GM21515 (cell line): ENCODE data around the gene CDK11B.
"Not testable (repeated sequence)": the region's sequence is repeated elsewhere in the genome, so short reads cannot be mapped to it uniquely, and the experiment has no call there.

ENCODE experiments used
- ATAC-seq: cut with Tn5 transposase; IDR thresholded peaks from one replicate; pipeline ENCODE4 v1.9.1; 2021; ENCODE audit not compliant: unreplicated experiment

The CDK11B gene

DNA sequence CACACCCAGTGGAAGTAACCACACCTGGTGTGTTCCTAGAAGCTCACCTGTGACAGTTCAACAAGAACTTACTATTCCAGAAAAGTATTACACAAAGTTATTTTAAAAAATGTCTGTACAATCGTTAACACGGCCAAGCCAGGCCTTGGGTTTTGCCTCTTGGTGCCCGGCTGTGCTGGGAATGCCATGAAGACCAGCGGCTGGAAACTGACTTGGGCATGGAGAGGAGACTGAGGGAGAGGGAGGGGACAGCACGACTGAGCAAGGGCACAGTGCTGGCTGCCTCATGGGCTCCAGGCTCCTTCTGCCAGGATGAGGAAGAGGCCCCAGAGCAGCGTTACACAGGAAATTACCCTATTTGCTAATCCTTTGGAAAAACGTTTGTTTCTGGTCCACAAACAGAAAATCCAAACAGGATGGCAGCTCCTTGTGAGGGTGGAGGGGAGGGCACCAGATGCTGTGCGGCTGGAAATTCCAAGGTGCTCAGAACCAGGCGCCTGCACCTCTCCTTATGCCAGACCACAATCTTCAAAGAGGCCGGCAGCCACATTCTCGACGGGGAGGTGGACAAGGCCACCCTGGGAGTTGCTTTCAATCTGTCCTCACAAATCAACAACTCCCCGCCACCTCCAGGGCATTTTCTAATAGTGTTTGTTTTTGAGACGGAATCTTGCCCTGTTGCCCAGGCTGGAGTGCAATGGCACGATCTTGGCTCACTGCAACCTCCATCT is 4.2 kb upstream of the CDK11B start:
- ATAC-seq: not testable (repeated sequence)

DNA sequence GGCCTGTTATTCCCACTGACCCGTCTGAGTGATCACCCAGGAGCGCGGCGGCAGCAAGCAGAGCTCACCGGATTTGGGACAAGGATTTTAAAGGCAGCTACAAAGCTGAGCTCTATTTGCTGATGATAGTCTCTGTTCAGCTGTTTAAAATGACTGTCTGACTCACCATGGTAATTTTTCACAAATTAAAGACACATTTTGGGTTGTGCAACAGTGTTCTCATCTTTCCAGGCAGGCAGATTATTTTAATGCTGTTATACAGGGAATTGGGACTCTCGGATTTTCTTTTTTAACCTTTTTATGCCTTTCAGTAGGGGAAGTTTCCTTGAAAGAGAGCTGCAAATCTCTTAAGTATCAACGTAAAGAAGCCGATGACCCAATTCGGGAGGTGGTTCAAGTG is 3.6 kb upstream of the CDK11B start:
- ATAC-seq: not testable (repeated sequence)

DNA sequence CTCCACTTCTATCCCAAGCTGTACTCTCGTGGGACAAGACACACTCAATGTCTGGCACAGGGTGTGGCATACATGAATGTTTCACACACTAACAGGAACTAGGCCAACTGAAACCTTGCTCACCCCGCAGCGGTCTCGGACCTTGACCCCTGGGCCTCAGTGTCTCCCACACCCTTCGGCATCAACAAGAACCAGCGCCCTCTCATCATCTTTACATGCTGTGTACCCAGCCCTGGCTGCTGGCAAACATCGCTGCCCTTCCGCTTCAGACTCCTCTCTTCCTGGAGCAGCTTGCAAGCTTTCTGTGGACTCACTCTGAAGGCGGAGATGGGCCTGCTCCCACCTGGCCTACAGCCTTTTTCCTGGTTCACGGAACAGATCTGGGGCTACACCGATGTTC is 10.5 kb downstream of the CDK11B start:
- ATAC-seq: not testable (repeated sequence)

DNA sequence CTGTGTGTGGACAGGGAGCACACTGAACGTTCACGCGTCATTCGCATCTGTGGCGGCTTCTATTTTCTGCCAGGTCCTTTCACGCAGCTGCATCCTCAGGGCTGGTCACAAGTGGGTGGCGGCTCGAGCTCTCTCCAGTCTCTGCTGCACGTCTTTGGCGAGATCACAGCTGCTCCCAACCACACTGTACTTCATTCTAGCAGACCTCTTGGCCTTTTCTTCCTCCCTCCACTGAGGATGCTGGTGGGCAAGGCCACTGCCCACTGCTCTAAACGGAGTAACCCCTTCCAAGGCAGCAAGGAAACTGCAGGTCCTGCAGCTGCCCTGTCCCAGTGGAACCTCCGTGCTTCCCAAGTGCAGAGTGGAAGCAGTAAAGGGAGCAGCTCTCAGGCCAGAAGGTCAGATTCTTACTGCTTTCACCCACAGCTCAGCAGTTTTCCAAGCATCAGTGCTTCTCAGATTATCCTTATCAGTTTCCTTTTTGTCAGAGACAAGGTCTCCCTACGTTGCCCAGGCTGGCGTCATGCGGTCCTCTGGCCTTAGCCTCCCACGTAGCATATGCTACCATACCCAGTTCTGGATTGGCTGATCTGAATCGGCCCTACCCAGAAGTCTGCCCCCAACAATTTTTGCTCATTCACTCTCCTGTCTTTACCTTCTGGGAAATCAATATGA is 11.1 kb downstream of the CDK11B start:
- ATAC-seq: not testable (repeated sequence)

DNA sequence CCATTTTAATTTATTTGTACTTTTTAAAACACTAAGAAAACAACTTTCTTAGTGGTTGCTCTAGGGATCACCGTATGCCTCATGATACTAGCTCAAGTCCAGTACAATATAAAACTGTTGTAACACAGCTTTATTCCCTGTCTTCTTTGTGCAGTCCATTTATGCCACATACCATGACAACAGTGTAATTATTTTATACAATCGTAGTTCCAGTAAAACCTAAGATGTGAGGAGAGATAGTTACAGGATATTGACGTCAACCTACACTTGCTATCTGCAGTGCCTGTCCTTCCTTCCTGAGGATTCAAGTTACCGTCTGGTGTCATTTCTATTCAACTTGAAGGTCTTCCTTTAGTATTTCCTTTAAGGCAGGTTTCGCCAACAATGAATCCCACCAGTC is 12.5 kb downstream of the CDK11B start:
- not testable (repeated sequence) for ATAC-seq

DNA sequence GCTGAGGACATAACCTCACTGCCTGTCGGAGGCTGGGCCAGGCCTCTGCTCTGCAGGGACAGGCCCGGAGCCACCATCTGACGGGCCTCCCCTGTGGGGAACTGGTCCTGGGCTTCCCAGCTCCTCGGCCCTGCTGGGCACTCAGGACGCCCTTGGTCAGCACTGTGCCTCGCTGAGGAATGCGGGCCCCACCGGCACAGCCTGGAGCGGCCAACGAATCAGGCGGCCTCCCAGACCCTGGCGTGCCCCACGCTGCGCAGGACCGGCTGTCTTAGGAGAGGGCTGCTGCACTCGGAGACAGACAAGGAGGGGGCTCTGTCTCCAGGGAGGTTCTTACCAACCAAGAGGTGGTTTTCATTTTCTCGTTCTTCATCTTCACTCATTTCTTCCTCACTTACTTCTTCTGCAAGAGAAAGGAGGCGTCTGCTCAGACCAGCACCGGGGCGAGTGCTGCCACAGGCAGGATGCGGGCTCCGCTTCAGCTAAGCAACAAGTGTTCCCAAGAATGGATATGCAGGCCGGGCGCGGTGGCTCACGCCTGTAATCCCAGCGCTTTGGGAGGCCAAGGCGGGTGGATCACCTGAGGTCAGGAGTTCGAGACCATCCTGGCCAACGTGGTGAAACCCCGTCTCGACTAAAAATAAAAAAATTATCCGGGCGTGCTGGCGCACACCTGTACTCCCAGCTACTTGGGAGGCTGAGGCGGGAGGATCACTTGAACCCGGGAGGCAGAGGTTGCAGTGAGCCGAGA is 17.9 kb downstream of the CDK11B start:
- ATAC-seq: not testable (repeated sequence)

DNA sequence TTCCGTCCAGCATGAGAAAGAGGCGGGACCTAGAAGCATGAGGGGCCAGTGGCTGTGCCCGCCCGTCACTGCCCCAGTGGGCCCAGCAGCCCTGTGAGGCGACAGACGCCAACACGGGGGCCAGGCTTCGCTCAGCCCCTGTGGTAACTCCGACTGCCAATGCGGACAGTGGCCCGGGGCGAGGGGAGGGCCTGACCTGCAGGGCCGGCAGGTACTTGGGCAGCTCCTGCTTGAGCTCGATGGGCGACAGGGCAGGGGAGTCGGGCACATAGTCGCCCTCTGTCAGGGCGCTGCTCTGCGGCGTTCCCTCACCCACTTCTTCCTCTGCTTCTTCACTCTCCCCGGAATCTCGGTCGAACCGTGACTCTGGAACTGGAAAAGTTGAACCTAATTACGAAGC is 18.7 kb downstream of the CDK11B start:
- not testable (repeated sequence) for ATAC-seq

DNA sequence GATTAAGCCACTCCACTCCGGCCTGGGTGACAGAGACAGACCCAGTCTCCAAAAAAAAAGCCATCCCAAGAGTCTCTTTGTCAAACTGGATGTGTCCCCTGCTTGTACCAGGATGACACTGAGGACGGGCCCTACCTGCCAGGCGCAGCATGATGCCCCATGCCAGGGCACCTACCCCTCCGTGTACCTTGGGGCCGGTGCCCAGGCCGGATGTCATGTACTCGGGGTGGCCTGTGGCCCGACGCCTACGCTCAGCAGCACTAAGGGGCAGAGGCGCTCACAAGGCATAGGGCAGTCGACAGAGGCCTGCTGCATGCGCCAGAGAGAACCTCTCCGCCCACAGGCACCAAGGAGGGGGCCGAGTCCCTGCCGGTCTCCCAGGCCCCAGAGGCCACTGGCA is 19.4 kb downstream of the CDK11B start:
- not testable (repeated sequence) for ATAC-seq

DNA sequence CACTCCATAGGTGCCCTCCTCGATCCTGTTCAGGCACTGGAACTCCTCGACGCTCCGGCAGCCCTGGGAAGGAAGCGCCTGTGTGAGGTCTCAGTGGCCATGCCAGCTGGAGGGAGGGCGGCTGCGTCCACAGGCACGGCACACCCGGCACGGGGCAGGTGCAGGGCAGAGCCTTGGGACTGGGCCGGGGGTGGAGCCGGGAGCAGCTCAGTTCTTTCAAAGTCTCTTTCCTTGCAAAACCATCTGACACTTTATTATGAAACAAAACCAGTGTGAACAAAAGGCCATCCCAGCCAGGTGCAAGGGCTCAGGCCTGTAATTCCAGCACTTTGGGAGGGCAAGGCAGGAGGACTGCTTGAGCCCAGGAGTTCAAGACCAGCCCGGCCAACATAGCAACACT is 20.3 kb downstream of the CDK11B start:
- ATAC-seq: not testable (repeated sequence)

DNA sequence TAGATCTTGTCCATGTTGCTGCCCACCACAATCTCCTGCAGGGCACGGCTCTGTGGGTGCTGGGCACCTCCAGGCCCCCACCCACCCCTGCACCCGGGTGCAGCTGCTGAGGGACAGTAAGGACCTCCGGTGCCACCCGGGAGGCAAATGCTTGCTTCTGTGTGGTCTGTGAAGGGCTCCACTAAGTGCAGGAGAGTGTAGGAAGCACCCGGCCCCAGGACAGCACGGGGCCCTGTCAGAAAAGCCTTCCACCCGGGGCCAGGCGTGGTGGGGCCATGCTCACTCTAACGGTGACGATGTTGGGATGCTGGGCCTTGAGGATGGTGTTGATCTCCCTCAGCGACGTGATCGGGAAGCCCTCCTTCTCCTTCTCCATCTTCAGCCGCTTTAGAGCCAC is 21.3 kb downstream of the CDK11B start:
- not testable (repeated sequence) for ATAC-seq

DNA sequence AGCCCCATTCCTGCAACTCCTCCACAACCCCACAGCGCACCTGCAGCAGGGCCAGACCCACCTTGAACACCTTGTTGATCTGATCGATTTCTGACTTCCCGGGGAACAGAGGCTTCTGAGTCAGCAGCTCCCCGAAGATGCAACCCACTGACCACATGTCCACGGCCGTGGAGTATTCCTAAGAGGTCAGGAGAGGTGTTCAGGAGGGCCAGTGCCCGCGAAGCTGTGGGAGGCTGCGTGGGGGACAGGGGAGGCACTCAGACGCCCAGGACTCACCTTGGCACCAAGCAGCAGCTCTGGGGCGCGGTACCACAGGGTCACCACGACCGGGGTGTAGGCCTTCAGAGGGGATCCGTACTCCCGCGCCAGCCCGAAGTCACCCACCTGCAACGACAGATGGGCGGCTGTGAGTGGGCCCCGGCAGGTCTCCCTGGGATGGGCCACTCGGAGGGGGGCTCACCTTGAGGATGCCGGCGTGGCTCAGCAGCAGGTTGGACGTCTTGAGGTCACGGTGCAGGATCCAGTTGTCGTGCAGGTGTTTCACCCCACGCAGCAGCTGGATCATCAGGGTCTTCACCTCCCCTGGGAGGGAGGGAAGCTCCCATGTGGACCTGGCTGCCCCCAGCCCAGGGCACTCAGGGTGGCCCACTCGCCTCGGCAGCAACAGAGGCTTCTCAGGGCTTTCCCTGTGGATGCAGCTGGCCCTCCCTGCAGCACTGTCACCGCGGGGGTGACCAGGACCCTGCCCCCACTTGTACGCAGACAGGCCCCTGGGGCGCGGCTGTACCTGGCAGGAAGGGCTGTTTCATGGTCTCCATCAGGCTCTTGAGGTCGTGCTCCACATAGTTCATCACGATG is 22.0 kb downstream of the CDK11B start:
- ATAC-seq: not testable (repeated sequence)

DNA sequence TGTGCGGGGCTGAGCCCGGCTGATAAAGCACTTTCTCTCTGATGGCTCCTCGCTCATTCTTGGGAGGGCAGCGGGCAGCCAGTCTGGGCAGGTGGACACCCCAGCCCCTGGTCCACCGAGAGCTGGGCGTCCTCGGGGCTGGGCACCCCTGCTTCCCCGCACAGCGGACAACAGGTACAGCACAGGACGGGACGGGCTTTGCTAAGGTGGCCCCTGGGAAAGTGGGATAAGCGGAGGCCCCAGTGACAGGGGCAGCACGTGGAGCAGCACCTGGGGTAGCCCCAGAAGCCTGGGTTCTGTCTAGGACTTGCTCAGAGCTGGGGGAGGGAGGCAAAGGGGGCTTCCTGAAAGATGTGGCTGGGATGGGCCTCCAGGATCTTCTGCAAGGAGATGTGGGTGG is 24.2 kb downstream of the CDK11B start:
- not testable (repeated sequence) for ATAC-seq

DNA sequence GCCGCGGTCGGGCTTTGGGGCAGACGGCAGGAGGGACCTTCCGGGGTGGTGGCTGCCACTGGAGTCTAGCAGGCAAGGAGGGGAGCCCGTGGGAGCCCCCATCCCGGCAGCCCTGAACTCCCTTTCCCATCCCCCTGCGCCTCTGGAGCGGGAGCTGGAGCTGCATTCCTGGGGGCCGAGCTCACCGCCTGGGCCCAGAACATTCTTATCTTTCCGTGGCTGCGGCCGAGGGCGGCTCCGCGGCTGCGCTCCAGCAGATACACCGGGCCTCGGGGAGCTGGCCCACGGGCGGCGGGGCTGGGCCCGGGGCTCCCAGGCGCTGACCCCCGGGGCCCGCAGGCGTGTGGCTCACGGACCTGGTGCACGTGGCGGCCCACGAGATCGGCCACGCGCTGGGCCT is 25.4 kb downstream of the CDK11B start:
- ATAC-seq: not testable (repeated sequence)

DNA sequence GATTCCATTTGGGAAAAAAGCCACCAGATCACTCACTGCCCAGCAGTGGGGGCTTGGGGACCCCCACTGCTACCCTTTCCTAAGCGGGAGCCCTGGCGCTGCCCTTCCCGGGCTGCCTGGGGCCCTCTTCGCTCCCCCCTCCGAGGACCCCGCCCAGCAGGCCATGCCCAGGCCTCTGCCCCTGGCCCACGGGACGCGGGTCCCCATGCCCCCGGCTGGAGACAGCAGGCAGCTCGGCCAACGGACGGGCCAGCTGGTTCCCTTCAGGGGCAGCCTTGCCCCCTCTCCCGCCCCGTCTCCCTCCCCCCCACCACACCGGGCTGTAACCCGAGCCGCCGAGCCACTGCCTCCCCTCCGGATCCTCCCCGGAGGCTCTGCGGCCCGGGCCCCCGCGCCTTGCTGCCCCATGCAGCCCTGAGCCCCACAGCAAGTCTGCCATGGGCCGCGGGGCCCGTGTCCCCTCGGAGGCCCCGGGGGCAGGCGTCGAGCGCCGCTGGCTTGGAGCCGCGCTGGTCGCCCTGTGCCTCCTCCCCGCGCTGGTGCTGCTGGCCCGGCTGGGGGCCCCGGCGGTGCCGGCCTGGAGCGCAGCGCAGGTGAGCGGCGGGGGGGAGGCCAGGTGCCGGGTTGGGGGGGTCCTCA is 26.9 kb downstream of the CDK11B start, which contains the start of gene MMP23B:
TSS of gene MMP23B (plus strand) at position 392 of the 639 bp plus-strand sequence. CDS start at position 438, 46 bp downstream.
- no peak for ATAC-seq

DNA sequence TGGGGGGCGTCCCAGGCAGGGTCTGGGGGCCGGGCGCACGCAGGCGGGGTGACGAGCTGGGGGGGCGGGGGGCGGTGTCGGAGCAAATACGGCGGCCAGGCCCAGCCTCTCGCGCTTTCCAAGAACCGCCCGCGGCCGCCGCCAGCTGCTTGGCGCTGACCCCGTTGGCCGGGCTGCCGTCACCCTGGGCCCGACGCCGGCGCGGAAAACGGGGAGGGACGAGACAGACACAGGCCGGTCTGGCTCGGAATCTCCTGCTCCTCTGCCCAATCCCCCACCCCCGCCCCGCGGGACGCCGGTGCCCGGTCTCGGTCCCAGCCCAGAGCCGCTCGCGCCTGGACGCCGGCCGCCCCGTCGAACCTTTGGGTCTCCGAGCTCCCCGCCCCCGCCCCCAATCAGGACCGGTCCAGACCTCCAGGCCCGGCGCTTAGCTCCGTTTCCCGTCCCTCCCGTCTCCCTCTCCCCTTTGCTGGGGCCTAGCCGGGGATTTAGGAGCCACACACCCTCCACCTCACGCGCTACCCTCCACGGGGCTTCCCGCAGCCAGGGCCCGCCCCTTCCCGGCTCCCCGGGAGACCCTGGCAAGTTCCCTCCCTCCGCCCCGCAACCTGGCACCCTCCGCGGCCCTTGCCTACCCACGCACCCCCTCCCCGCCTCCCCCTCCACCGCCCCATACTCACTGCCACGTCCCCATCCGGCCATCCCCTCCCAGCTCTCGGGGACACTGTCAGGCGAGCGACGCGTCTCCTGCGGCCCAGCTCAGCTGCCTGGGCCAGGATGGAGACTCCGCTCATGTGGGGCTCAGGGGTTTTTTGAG is 27.6 kb downstream of the CDK11B start:
- no peak for ATAC-seq

DNA sequence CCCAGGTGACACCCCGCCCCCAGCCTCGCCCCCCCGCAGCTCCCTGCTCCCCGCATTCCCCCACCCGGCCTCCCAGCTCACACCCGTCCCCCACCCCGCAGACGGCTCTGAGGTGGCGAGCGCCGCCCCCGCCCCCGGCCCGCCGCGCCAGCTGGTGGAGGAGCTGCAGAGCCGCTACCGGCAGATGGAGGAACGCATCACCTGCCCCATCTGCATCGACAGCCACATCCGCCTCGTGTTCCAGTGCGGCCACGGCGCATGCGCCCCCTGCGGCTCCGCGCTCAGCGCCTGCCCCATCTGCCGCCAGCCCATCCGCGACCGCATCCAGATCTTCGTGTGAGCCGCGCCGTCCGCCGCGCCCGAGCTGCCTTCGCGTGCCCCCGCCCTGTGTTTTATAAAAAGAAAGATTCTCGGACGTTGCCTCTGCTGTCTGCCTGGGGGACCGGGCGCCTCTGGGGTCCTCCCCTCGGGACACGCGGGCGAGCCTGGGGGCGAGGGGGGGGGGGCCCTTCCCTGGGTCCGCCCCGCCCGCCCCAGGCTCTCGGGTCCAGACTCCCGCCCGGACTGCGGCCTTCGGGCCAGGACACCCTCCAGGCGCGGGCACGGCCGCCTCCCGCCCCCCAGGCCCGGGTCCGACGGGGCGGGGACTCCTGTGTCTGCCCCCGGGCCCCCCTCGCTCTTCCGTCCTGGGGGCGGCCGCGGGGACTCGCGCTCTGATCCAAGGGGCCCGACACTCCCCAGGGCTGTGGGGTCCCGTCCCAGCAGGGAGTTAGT is 28.4 kb downstream of the CDK11B start:
- peak; percentile 56 for ATAC-seq

DNA sequence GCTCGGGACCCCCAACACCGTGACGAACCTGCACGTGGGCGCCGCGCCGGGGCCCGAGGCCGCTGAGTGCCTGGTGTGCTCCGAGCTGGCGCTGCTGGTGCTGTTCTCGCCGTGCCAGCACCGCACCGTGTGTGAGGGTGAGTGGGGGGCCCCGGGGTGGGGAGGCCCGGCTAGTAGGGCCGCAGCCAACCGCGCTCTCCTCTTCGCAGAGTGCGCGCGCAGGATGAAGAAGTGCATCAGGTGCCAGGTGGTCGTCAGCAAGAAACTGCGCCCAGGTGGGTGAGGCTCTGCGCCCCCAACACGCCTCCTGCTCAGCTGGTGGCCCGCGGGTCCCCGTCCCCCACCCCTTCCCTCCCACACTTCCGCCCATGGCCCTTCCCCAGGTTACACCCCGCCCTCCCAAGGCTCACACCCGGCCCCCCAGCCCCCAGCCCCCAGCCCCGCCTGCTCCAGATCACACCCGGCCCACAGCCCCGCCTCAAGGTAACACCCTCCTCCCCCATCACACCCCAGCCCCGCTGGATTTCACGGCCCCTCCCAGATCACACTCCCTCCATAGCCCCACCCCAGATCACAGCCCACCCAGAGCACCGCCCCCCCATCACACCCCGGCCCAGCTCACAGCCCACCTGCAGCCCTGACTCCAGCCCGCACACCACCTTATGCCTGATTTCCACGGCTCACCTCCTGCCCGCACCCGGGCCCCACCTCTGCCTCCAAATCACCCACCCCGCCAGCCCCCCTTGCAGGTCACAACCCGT is 29.2 kb downstream of the CDK11B start:
- ATAC-seq: no peak
